Endodermal cell (in vitro differentiated cells): ENCODE measurements around the gene POLR1D. TPM values are rescaled to one million over a fixed set of nuclear protein-coding genes. Genes with fewer than 3 reads are reported as not detected.
A peak's percentile ranks its signal among the peaks of the same experiment; 100 is the strongest.

Experiments used
- DNase-seq: peaks from one replicate; pipeline ENCODE4 v3.0.0-alpha.2; 2017
- H3K27ac ChIP-seq: 2 replicates; pipeline ENCODE4 v1.5.1; 2013; ENCODE audit warnings: mild to moderate bottlenecking, low read depth, low read length, moderate library complexity
- H3K27me3 ChIP-seq: 2 replicates; pipeline ENCODE4 v1.6.1; 2013; ENCODE audit warnings: mild to moderate bottlenecking, low read length, moderate library complexity; ENCODE audit not compliant: insufficient read depth, control insufficient read depth, poor library complexity, severe bottlenecking
- H3K36me3 ChIP-seq: 2 replicates; pipeline ENCODE4 v1.7.0; 2013; ENCODE audit warnings: mild to moderate bottlenecking, low read length, moderate library complexity; ENCODE audit not compliant: control insufficient read depth, insufficient read depth
- H3K4me1 ChIP-seq: one replicate; pipeline ENCODE4 v1.7.0; 2013; ENCODE audit warnings: low read length; ENCODE audit not compliant: control insufficient read depth, insufficient read depth
- H3K4me3 ChIP-seq: 2 replicates; pipeline ENCODE4 v1.5.1; 2013; ENCODE audit warnings: mild to moderate bottlenecking, low read length, moderate library complexity
- H3K9ac ChIP-seq: 2 replicates; pipeline ENCODE4 v1.6.1; 2013; ENCODE audit warnings: mild to moderate bottlenecking, low read length, moderate library complexity; ENCODE audit not compliant: poor library complexity, severe bottlenecking; ENCODE audit errors: extremely low read depth
- H3K9me3 ChIP-seq: 2 replicates; pipeline ENCODE4 v1.6.1; 2013; ENCODE audit warnings: mild to moderate bottlenecking, low read length, moderate library complexity; ENCODE audit not compliant: control insufficient read depth
- H3K27ac Mint-ChIP-seq: 2 replicates; pipeline ENCODE4 v1.8.0; 2020; ENCODE audit warnings: mixed read lengths
- H3K27me3 Mint-ChIP-seq: 2 replicates; pipeline ENCODE4 v1.8.0; 2021; ENCODE audit warnings: mild to moderate bottlenecking, mixed read lengths; ENCODE audit not compliant: insufficient read depth
- H3K36me3 Mint-ChIP-seq: 2 replicates; pipeline ENCODE4 v1.8.0; 2020; ENCODE audit warnings: low read depth, mixed read lengths
- H3K4me1 Mint-ChIP-seq: 2 replicates; pipeline ENCODE4 v1.8.0; 2020; ENCODE audit warnings: mixed read lengths
- H3K4me3 Mint-ChIP-seq: 2 replicates; pipeline ENCODE4 v1.8.0; 2020; ENCODE audit warnings: mild to moderate bottlenecking, moderate library complexity, mixed read lengths
- H3K9me3 Mint-ChIP-seq: 2 replicates; pipeline ENCODE4 v1.8.0; 2020; ENCODE audit warnings: mild to moderate bottlenecking, mixed read lengths
- WGBS, 2 experiments: methylation state at CpG; one replicate each; pipeline versions ENCODE4 v1.1.5 to v1.1.7; 2013; ENCODE audit warnings: missing lambda C conversion rate in 2 of 2, mixed read lengths in 1 of 2; ENCODE audit not compliant: insufficient coverage in 1 of 2, insufficient read length in 1 of 2; 5-methylcytosine and 5-hydroxymethylcytosine counted together
- total RNA-seq, 2 donors: library from RNA; stranded (reverse); fragmentation: NEBNext Ultra II Directional in 1 of 2; extraction: Animal tissue kit (Norgen Biotek cat#: 25700) in 1 of 2; gene quantifications; 2 replicates in 1 of 2; 3 replicates in 1 of 2; pipeline ENCODE4 v1.2.1, GENCODE V29; 2021
- TF ChIP-seq, protein P1 (sequence below): fragments of 200-600 bp; sonication (generic); conservative IDR thresholded peaks from 2 replicates; pipeline ENCODE4 v1.5.0; 2021; ENCODE audit warnings: antibody characterized with exemption, mild to moderate bottlenecking

The POLR1D gene
- total RNA-seq, 2 donors from 2014 or later, result 135 to 136 TPM

GRCh38 chr13:27643334-27644132 is 21.8 kb downstream of the POLR1D start:
- TF ChIP-seq, protein P1, sequence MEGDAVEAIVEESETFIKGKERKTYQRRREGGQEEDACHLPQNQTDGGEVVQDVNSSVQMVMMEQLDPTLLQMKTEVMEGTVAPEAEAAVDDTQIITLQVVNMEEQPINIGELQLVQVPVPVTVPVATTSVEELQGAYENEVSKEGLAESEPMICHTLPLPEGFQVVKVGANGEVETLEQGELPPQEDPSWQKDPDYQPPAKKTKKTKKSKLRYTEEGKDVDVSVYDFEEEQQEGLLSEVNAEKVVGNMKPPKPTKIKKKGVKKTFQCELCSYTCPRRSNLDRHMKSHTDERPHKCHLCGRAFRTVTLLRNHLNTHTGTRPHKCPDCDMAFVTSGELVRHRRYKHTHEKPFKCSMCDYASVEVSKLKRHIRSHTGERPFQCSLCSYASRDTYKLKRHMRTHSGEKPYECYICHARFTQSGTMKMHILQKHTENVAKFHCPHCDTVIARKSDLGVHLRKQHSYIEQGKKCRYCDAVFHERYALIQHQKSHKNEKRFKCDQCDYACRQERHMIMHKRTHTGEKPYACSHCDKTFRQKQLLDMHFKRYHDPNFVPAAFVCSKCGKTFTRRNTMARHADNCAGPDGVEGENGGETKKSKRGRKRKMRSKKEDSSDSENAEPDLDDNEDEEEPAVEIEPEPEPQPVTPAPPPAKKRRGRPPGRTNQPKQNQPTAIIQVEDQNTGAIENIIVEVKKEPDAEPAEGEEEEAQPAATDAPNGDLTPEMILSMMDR, result no peak
- WGBS, 2 experiments, result 89 to 100% methylated on average over 3 to 5 of the region's 5 CpGs
- no peak overlapping the region for H3K4me3 ChIP-seq
- H3K36me3 Mint-ChIP-seq, result peaks cover 12% of the 10 kb centered on the region
- no peak overlapping the region for H3K27ac Mint-ChIP-seq
- no peak overlapping the region for H3K27ac ChIP-seq
- no peaks in the 10 kb centered on the region for H3K27me3 ChIP-seq
- peaks cover 5% of the 10 kb centered on the region for H3K9me3 Mint-ChIP-seq
- peaks cover 5% of the 10 kb centered on the region for H3K9me3 ChIP-seq
- H3K4me3 Mint-ChIP-seq, result no peak overlapping the region
- no peaks in the 10 kb centered on the region for H3K4me1 Mint-ChIP-seq
- DNase-seq, result no peak
- no peaks in the 10 kb centered on the region for H3K27me3 Mint-ChIP-seq
- no peaks in the 10 kb centered on the region for H3K4me1 ChIP-seq
- H3K9ac ChIP-seq, result no peak overlapping the region
- peaks cover 5% of the 10 kb centered on the region for H3K36me3 ChIP-seq

GRCh38 chr13:27644302-27644701 is 22.6 kb downstream of the POLR1D start:
- TF ChIP-seq, protein P1, result no peak
- Histone ChIP-seq H3K36me3 (peaks cover 13% of the 10 kb centered on the region), H3K4me3 (no peak overlapping the region), H3K9me3 (peaks cover 13% of the 10 kb centered on the region), H3K4me1 (no peaks in the 10 kb centered on the region), H3K9ac (no peak overlapping the region), H3K27me3 (no peaks in the 10 kb centered on the region), H3K27ac (no peak overlapping the region)
- 100% methylated on average over 1 of the region's 1 CpG; no CpG with 5 or more reads in 1 of the 2 experiments for WGBS, 2 experiments
- H3K4me3 Mint-ChIP-seq, result no peak overlapping the region
- no peaks in the 10 kb centered on the region for H3K27me3 Mint-ChIP-seq
- peaks cover 19% of the 10 kb centered on the region for H3K36me3 Mint-ChIP-seq
- peaks cover 10% of the 10 kb centered on the region for H3K9me3 Mint-ChIP-seq
- no peaks in the 10 kb centered on the region for H3K4me1 Mint-ChIP-seq
- no peak overlapping the region for H3K27ac Mint-ChIP-seq
- no peak for DNase-seq

- H3K27me3 ChIP-seq, result no peaks in the 10 kb centered on the region
- Mint-ChIP-seq H3K4me1 (no peaks in the 10 kb centered on the region), H3K27ac (no peak overlapping the region), H3K9me3 (peaks cover 32% of the 10 kb centered on the region), H3K4me3 (no peak overlapping the region), H3K36me3 (peaks cover 54% of the 10 kb centered on the region), H3K27me3 (no peaks in the 10 kb centered on the region)
- TF ChIP-seq, protein P1, result no peak
- no peaks in the 10 kb centered on the region for H3K4me1 ChIP-seq
- H3K4me3 ChIP-seq, result peak overlapping the region; percentile 46
- no peak overlapping the region for H3K27ac ChIP-seq
- H3K36me3 ChIP-seq, result peaks cover 57% of the 10 kb centered on the region
- WGBS, 2 experiments, result 100% methylated on average over 1 of the region's 1 CpG; no CpG with 5 or more reads in 1 of the 2 experiments
- no peak overlapping the region for H3K9ac ChIP-seq
- no peak for DNase-seq
- H3K9me3 ChIP-seq, result peaks cover 33% of the 10 kb centered on the region
These were observed 28.6 kb downstream of the POLR1D start for GRCh38 chr13:27650312-27650711.
